ENCODE results near the gene RIMBP2. TPM values are rescaled to one million over a fixed set of nuclear protein-coding genes. Genes with fewer than 3 reads are reported as not detected.

The RIMBP2 gene
- polyA plus RNA-seq, 1 of the 3 experiments (the other 2 are of a cell fraction) = 0.90 TPM

GRCh38 chr12:130439250-130439649 is 276.8 kb downstream of the RIMBP2 start:
- WGBS (ENCODE audit: low lambda C conversion rate) = 74% methylated on average over 3 of the region's 3 CpGs
- DNase-seq = no peak
- Histone ChIP-seq H3K27me3 (ENCODE audit: insufficient read depth) (no peaks in the 10 kb centered on the region), H3K9me3 (no peaks in the 10 kb centered on the region), H3K4me3 (ENCODE audit: low read depth in 2 of 2, low read length in 1 of 2) (no peak overlapping the region), H3K79me2 (ENCODE audit: insufficient read depth) (no peaks in the 10 kb centered on the region), H3K27ac (ENCODE audit: low read depth in 2 of 2, low read length in 1 of 2) (no peak overlapping the region), H3K4me1 (ENCODE audit: control insufficient read depth in 1 of 2, insufficient read depth in 2 of 2, low read depth in 1 of 2, low read length in 1 of 2) (no peaks in the 10 kb centered on the region), H3K9ac (no peak overlapping the region), H3K4me2 (no peak overlapping the region), H3F3A (replicated peaks; ENCODE audit: insufficient read depth) (no peaks in the 10 kb centered on the region), H4K20me1 (ENCODE audit: insufficient read depth) (no peaks in the 10 kb centered on the region), H3K9me2 (no peaks in the 10 kb centered on the region), H2AFZ (ENCODE audit: low read depth) (no peak overlapping the region), H3K36me3 (replicated peaks in 1 of 2; ENCODE audit: control insufficient read depth in 1 of 2, insufficient read depth in 2 of 2, low read length in 1 of 2) (no peaks in the 10 kb centered on the region)
- ChIA-PET POLR2A (no interaction called here), CTCF (no interaction called here)
- no peak for TF ChIP-seq MXI1 (IDR thresholded peaks at IDR 0.05; ENCODE audit: low read depth, low read length)
- TF ChIP-seq GATA2 (CRISPR knock-in tag; IDR thresholded peaks at IDR 0.05) = no peak
- no peak for TF ChIP-seq MEF2A (IDR thresholded peaks at IDR 0.05; ENCODE audit: borderline replicate concordance, low read depth)
- TF ChIP-seq RFX5 (IDR thresholded peaks at IDR 0.05; ENCODE audit: low read length) = no peak
- TF ChIP-seq YY1 (IDR thresholded peaks at IDR 0.05; ENCODE audit: low read depth) = no peak

GRCh38 chr12:130438711-130439110 is 277.4 kb downstream of the RIMBP2 start:
- H3K4me1 ChIP-seq (ENCODE audit: control insufficient read depth in 1 of 2, insufficient read depth in 2 of 2, low read depth in 1 of 2, low read length in 1 of 2) = no peaks in the 10 kb centered on the region
- no peaks in the 10 kb centered on the region for H4K20me1 ChIP-seq (ENCODE audit: insufficient read depth)
- H2AFZ ChIP-seq (ENCODE audit: low read depth) = no peak overlapping the region
- no peaks in the 10 kb centered on the region for H3K9me2 ChIP-seq
- no peaks in the 10 kb centered on the region for H3K36me3 ChIP-seq (replicated peaks in 1 of 2; ENCODE audit: control insufficient read depth in 1 of 2, insufficient read depth in 2 of 2, low read length in 1 of 2)
- H3K9me3 ChIP-seq = no peaks in the 10 kb centered on the region
- H3K9ac ChIP-seq = no peak overlapping the region
- ChIA-PET POLR2A (no interaction called here), CTCF (no interaction called here)
- TF ChIP-seq EZH2phosphoT487 (IDR thresholded peaks at IDR 0.05; ENCODE audit: borderline replicate concordance, low read depth) (no peak), RAD21 (IDR thresholded peaks at IDR 0.05; ENCODE audit: low read length) (no peak), POLR2AphosphoS5 (IDR thresholded peaks at IDR 0.05; ENCODE audit: low read depth, low read length) (no peak), RFX5 (IDR thresholded peaks at IDR 0.05; ENCODE audit: low read length) (no peak), MAX (IDR thresholded peaks at IDR 0.05; ENCODE audit: low read depth) (no peak), ELF1 (IDR thresholded peaks at IDR 0.05) (no peak)
- H3K27me3 ChIP-seq (ENCODE audit: insufficient read depth) = no peaks in the 10 kb centered on the region
- no peak overlapping the region for H3K27ac ChIP-seq (ENCODE audit: low read depth in 2 of 2, low read length in 1 of 2)
- WGBS (ENCODE audit: low lambda C conversion rate) = 76% methylated on average over 13 of the region's 13 CpGs
- H3F3A ChIP-seq (replicated peaks; ENCODE audit: insufficient read depth) = no peaks in the 10 kb centered on the region
- DNase-seq = no peak
- H3K79me2 ChIP-seq (ENCODE audit: insufficient read depth) = no peaks in the 10 kb centered on the region
- no peak overlapping the region for H3K4me3 ChIP-seq (ENCODE audit: low read depth in 2 of 2, low read length in 1 of 2)
- no peak overlapping the region for H3K4me2 ChIP-seq

GRCh38 chr12:130438243-130438620 is 277.9 kb downstream of the RIMBP2 start:
- H3K9ac ChIP-seq = no peak overlapping the region
- no peak overlapping the region for H2AFZ ChIP-seq (ENCODE audit: low read depth)
- no peaks in the 10 kb centered on the region for H3K79me2 ChIP-seq (ENCODE audit: insufficient read depth)
- H3K27me3 ChIP-seq (ENCODE audit: insufficient read depth) = no peaks in the 10 kb centered on the region
- H3K4me2 ChIP-seq = no peak overlapping the region
- H3K9me2 ChIP-seq = no peaks in the 10 kb centered on the region
- H3K4me1 ChIP-seq (ENCODE audit: control insufficient read depth in 1 of 2, insufficient read depth in 2 of 2, low read depth in 1 of 2, low read length in 1 of 2) = no peaks in the 10 kb centered on the region
- no peaks in the 10 kb centered on the region for H3K9me3 ChIP-seq
- 75% methylated on average over 9 of the region's 19 CpGs for WGBS (ENCODE audit: low lambda C conversion rate)
- DNase-seq = no peak
- H3K4me3 ChIP-seq (ENCODE audit: low read depth in 2 of 2, low read length in 1 of 2) = no peak overlapping the region
- no peaks in the 10 kb centered on the region for H4K20me1 ChIP-seq (ENCODE audit: insufficient read depth)
- ChIA-PET POLR2A (no interaction called here), CTCF (no interaction called here)
- no peaks in the 10 kb centered on the region for H3K36me3 ChIP-seq (replicated peaks in 1 of 2; ENCODE audit: control insufficient read depth in 1 of 2, insufficient read depth in 2 of 2, low read length in 1 of 2)
- H3F3A ChIP-seq (replicated peaks; ENCODE audit: insufficient read depth) = no peaks in the 10 kb centered on the region
- H3K27ac ChIP-seq (ENCODE audit: low read depth in 2 of 2, low read length in 1 of 2) = no peak overlapping the region
- TF ChIP-seq ELF1 (IDR thresholded peaks at IDR 0.05) = no peak
- no peak for TF ChIP-seq NRF1 (IDR thresholded peaks at IDR 0.05; ENCODE audit: low read depth, low read length)
- TF ChIP-seq JUND (IDR thresholded peaks at IDR 0.05) = no peak
- TF ChIP-seq POLR2AphosphoS5 (IDR thresholded peaks at IDR 0.05; ENCODE audit: low read depth, low read length) = no peak
- TF ChIP-seq USF1 (IDR thresholded peaks at IDR 0.05; ENCODE audit: borderline replicate concordance, low read depth) = no peak
- TF ChIP-seq PBX3 (IDR thresholded peaks at IDR 0.05) = no peak
- no peak for TF ChIP-seq TCF12 (IDR thresholded peaks at IDR 0.05)
- no peak for TF ChIP-seq MXI1 (IDR thresholded peaks at IDR 0.05; ENCODE audit: low read depth, low read length)
- no peak for TF ChIP-seq FOXJ3 (CRISPR knock-in tag; IDR thresholded peaks at IDR 0.05)
- no peak for TF ChIP-seq RCOR1 (IDR thresholded peaks at IDR 0.05; ENCODE audit: low read length)
- TF ChIP-seq NFIC (IDR thresholded peaks at IDR 0.05; ENCODE audit: borderline replicate concordance) = no peak
- no peak for TF ChIP-seq RFX5 (IDR thresholded peaks at IDR 0.05; ENCODE audit: low read length)
- no peak for TF ChIP-seq SMC3 (IDR thresholded peaks at IDR 0.05; ENCODE audit: low read depth, low read length)
- no peak for TF ChIP-seq TAF1 (IDR thresholded peaks at IDR 0.05; ENCODE audit: borderline replicate concordance, low read depth, low read length)
- no peak for TF ChIP-seq GATA2 (CRISPR knock-in tag; IDR thresholded peaks at IDR 0.05)
- no peak for TF ChIP-seq SIN3A (IDR thresholded peaks at IDR 0.05; ENCODE audit: borderline replicate concordance, low read depth, low read length)
- no peak for TF ChIP-seq RAD21 (IDR thresholded peaks at IDR 0.05; ENCODE audit: low read length)
- TF ChIP-seq TEAD4 (IDR thresholded peaks at IDR 0.05; ENCODE audit: borderline replicate concordance, insufficient read depth) = no peak

All from SK-N-SH (cell line).